ENCODE measurements around the gene PRKCE.

Gene PRKCE

GRCh38 chr2:45871025-45871424, 219.6 kb downstream of the PRKCE start:
- FAIRE-seq (no peak), DNase-seq (ENCODE audit: insufficient read length) (no peak)
- no peak for TF ChIP-seq TAF1 (IDR thresholded peaks at IDR 0.05; ENCODE audit: borderline replicate concordance, low read depth, low read length)
- TF ChIP-seq POLR2A (IDR thresholded peaks at IDR 0.05; ENCODE audit: low read depth, low read length) = no peak
- TF ChIP-seq POLR2AphosphoS5 (IDR thresholded peaks at IDR 0.05; ENCODE audit: low read depth, low read length) = no peak

GRCh38 chr2:45871541-45871940, 220.1 kb downstream of the PRKCE start:
- FAIRE-seq = no peak
- TF ChIP-seq POLR2A (IDR thresholded peaks at IDR 0.05; ENCODE audit: low read depth, low read length) (no peak), TAF1 (IDR thresholded peaks at IDR 0.05; ENCODE audit: borderline replicate concordance, low read depth, low read length) (no peak), POLR2AphosphoS5 (IDR thresholded peaks at IDR 0.05; ENCODE audit: low read depth, low read length) (no peak)
- DNase-seq (ENCODE audit: insufficient read length) = no peak

- TF ChIP-seq POLR2AphosphoS5 (IDR thresholded peaks at IDR 0.05; ENCODE audit: low read depth, low read length) (no peak), POLR2A (IDR thresholded peaks at IDR 0.05; ENCODE audit: low read depth, low read length) (no peak), TAF1 (IDR thresholded peaks at IDR 0.05; ENCODE audit: borderline replicate concordance, low read depth, low read length) (no peak)
- DNase-seq (ENCODE audit: insufficient read length) = no peak
- FAIRE-seq = no peak
Observed at GRCh38 chr2:45872211-45872610, 220.7 kb downstream of the PRKCE start.

- TF ChIP-seq POLR2A (IDR thresholded peaks at IDR 0.05; ENCODE audit: low read depth, low read length) (no peak), TAF1 (IDR thresholded peaks at IDR 0.05; ENCODE audit: borderline replicate concordance, low read depth, low read length) (no peak), POLR2AphosphoS5 (IDR thresholded peaks at IDR 0.05; ENCODE audit: low read depth, low read length) (no peak)
- DNase-seq (ENCODE audit: insufficient read length) = no peak
- FAIRE-seq = no peak
Observed at GRCh38 chr2:45874344-45874743, 222.9 kb downstream of the PRKCE start.

GRCh38 chr2:45876611-45877010, 225.1 kb downstream of the PRKCE start:
- no peak for FAIRE-seq
- TF ChIP-seq POLR2AphosphoS5 (IDR thresholded peaks at IDR 0.05; ENCODE audit: low read depth, low read length) (no peak), TAF1 (IDR thresholded peaks at IDR 0.05; ENCODE audit: borderline replicate concordance, low read depth, low read length) (no peak), POLR2A (IDR thresholded peaks at IDR 0.05; ENCODE audit: low read depth, low read length) (no peak)
- no peak for DNase-seq (ENCODE audit: insufficient read length)

GRCh38 chr2:45879406-45879805, 227.9 kb downstream of the PRKCE start:
- FAIRE-seq (no peak), DNase-seq (ENCODE audit: insufficient read length) (no peak)
- no peak for TF ChIP-seq POLR2A (IDR thresholded peaks at IDR 0.05; ENCODE audit: low read depth, low read length)
- no peak for TF ChIP-seq POLR2AphosphoS5 (IDR thresholded peaks at IDR 0.05; ENCODE audit: low read depth, low read length)
- no peak for TF ChIP-seq TAF1 (IDR thresholded peaks at IDR 0.05; ENCODE audit: borderline replicate concordance, low read depth, low read length)

GRCh38 chr2:45879936-45880335, 228.5 kb downstream of the PRKCE start:
- TF ChIP-seq POLR2A (IDR thresholded peaks at IDR 0.05; ENCODE audit: low read depth, low read length) (no peak), POLR2AphosphoS5 (IDR thresholded peaks at IDR 0.05; ENCODE audit: low read depth, low read length) (no peak), TAF1 (IDR thresholded peaks at IDR 0.05; ENCODE audit: borderline replicate concordance, low read depth, low read length) (no peak)
- no peak for FAIRE-seq
- no peak for DNase-seq (ENCODE audit: insufficient read length)

GRCh38 chr2:45881970-45882581, 230.6 kb downstream of the PRKCE start:
- TF ChIP-seq TAF1 (IDR thresholded peaks at IDR 0.05; ENCODE audit: borderline replicate concordance, low read depth, low read length) (no peak), POLR2A (IDR thresholded peaks at IDR 0.05; ENCODE audit: low read depth, low read length) (no peak), POLR2AphosphoS5 (IDR thresholded peaks at IDR 0.05; ENCODE audit: low read depth, low read length) (no peak)
- no peak for DNase-seq (ENCODE audit: insufficient read length)
- FAIRE-seq = no peak

- FAIRE-seq (no peak), DNase-seq (ENCODE audit: insufficient read length) (no peak)
Observed at GRCh38 chr2:45882707-45883602, 231.5 kb downstream of the PRKCE start.

GRCh38 chr2:45883603-45884000, 232.1 kb downstream of the PRKCE start:
- DNase-seq (ENCODE audit: insufficient read length) (no peak), FAIRE-seq (no peak)
- no peak for TF ChIP-seq TAF1 (IDR thresholded peaks at IDR 0.05; ENCODE audit: borderline replicate concordance, low read depth, low read length)
- no peak for TF ChIP-seq POLR2A (IDR thresholded peaks at IDR 0.05; ENCODE audit: low read depth, low read length)
- TF ChIP-seq POLR2AphosphoS5 (IDR thresholded peaks at IDR 0.05; ENCODE audit: low read depth, low read length) = no peak

More at GRCh38 chr2:45882707-45883602, 231.5 kb downstream of the PRKCE start:
- no peak for TF ChIP-seq POLR2AphosphoS5 (IDR thresholded peaks at IDR 0.05; ENCODE audit: low read depth, low read length)
- TF ChIP-seq TAF1 (IDR thresholded peaks at IDR 0.05; ENCODE audit: borderline replicate concordance, low read depth, low read length) = no peak
- TF ChIP-seq POLR2A (IDR thresholded peaks at IDR 0.05; ENCODE audit: low read depth, low read length) = no peak

- TF ChIP-seq POLR2A (IDR thresholded peaks at IDR 0.05; ENCODE audit: low read depth, low read length) = no peak
- no peak for TF ChIP-seq POLR2AphosphoS5 (IDR thresholded peaks at IDR 0.05; ENCODE audit: low read depth, low read length)
- TF ChIP-seq TAF1 (IDR thresholded peaks at IDR 0.05; ENCODE audit: borderline replicate concordance, low read depth, low read length) = no peak
- no peak for FAIRE-seq
- DNase-seq (ENCODE audit: insufficient read length) = no peak
Observed at GRCh38 chr2:45884126-45884525, 232.7 kb downstream of the PRKCE start.
